B cell (primary cell): Measurements from ENCODE around the gene ATRNL1. TPM values are rescaled to one million over a fixed set of nuclear protein-coding genes. Genes with fewer than 3 reads are reported as not detected.

Experiments used
- ATAC-seq: fragments of 200-7000 bp; cut with Tn5 transposase; one replicate; pipeline ENCODE4 v1.10.0; 2021; ENCODE audit warnings: low read depth, mild to moderate bottlenecking, moderate number of reproducible peaks, moderate library complexity
- CTCF ChIA-PET: fragments of 350-600 bp; sonication (Branson Sonifier 250); formaldehyde crosslinking; loops from one replicate; lab custom pipeline; 2021; ENCODE audit warnings: antibody characterized with exemption, inconsistent platforms; lab: Charles Lee
- POLR2A ChIA-PET: fragments of 350-600 bp; sonication (Branson Sonifier 250); formaldehyde crosslinking; loops from one replicate; lab custom pipeline; 2021; ENCODE audit warnings: antibody characterized with exemption; lab: Charles Lee
- DNase-seq: peaks from one replicate; pipeline ENCODE4 v3.0.0; 2013
- H2AFZ ChIP-seq: 2 replicates; pipeline ENCODE4 v1.6.1; 2012; ENCODE audit warnings: mild to moderate bottlenecking, low read depth, low read length; ENCODE audit not compliant: insufficient read depth, poor library complexity, severe bottlenecking
- H3K27ac ChIP-seq, 2 donors: 1 replicate in 1 of 2; 2 replicates in 1 of 2; pipeline ENCODE4 v1.5.1; 2012 to 2013; ENCODE audit warnings: low read length in 2 of 2, mild to moderate bottlenecking in 2 of 2, moderate library complexity in 1 of 2
- H3K27me3 ChIP-seq, 4 experiments: fragments of 200-600 bp in 1 of 4; sonication (generic) in 1 of 4; replicated peaks in 1 of 4; 1 replicate in 2 of 4; 2 replicates in 2 of 4; pipeline versions ENCODE4 v1.6.1 to v1.7.0; 2013 to 2016; ENCODE audit warnings: low read length in 3 of 4, mild to moderate bottlenecking in 2 of 4, mixed read lengths in 1 of 4, moderate library complexity in 1 of 4; ENCODE audit not compliant: insufficient read depth in 4 of 4, control insufficient read depth in 3 of 4; ENCODE audit errors: control extremely low read depth in 1 of 4
- H3K36me3 ChIP-seq, 2 experiments: replicated peaks in 1 of 2; 1 replicate in 1 of 2; 2 replicates in 1 of 2; pipeline versions ENCODE4 v1.6.1 to v1.7.1; 2013; ENCODE audit warnings: low read length in 1 of 2; ENCODE audit not compliant: insufficient read depth in 2 of 2, control insufficient read depth in 1 of 2; ENCODE audit errors: control extremely low read depth in 1 of 2, extremely low read depth in 1 of 2
- H3K4me1 ChIP-seq, 2 donors: fragments of 200-600 bp in 1 of 2; sonication (generic) in 1 of 2; 1 replicate in 1 of 2; 2 replicates in 1 of 2; pipeline versions ENCODE4 v1.5.1 to v1.6.1; 2013 to 2017; ENCODE audit warnings: low read length in 2 of 2; ENCODE audit not compliant: control insufficient read depth in 2 of 2, insufficient read depth in 2 of 2
- H3K4me2 ChIP-seq: replicated peaks from 2 replicates; pipeline ENCODE3; 2012; ENCODE audit warnings: mild to moderate bottlenecking, low read depth, low read length; ENCODE audit not compliant: poor library complexity, severe bottlenecking
- H3K4me3 ChIP-seq, 5 experiments: fragments of 200-600 bp in 1 of 5; sonication (generic) in 1 of 5; 1 replicate in 3 of 5; 2 replicates in 2 of 5; pipeline versions ENCODE4 v1.5.1 to v1.7.0; 2011 to 2016; ENCODE audit warnings: low read length in 4 of 5, mild to moderate bottlenecking in 4 of 5, low read depth in 2 of 5, control low read depth in 1 of 5, moderate library complexity in 1 of 5; ENCODE audit not compliant: insufficient read depth in 1 of 5; ENCODE audit errors: control extremely low read depth in 1 of 5, extremely low read depth in 1 of 5
- H3K79me2 ChIP-seq: fragments of 200-600 bp; sonication (generic); one replicate; pipeline ENCODE4 v1.6.0; 2016; ENCODE audit warnings: low read length; ENCODE audit not compliant: control insufficient read depth, insufficient read depth
- H3K9ac ChIP-seq: fragments of 200-600 bp; sonication (generic); 2 replicates; pipeline ENCODE4 v1.6.1; 2017; ENCODE audit warnings: mild to moderate bottlenecking, low read length, moderate library complexity
- H3K9me3 ChIP-seq, 3 donors: one replicate each; pipeline versions ENCODE4 v1.6.1 to v1.7.1; 2013; ENCODE audit warnings: low read length in 2 of 3; ENCODE audit not compliant: control insufficient read depth in 2 of 3, insufficient read depth in 1 of 3; ENCODE audit errors: control extremely low read depth in 1 of 3
- H4K20me1 ChIP-seq: 2 replicates; pipeline ENCODE4 v1.6.0; 2012; ENCODE audit warnings: mild to moderate bottlenecking, low read length; ENCODE audit not compliant: insufficient read depth, control insufficient read depth, poor library complexity, severe bottlenecking
- H3K27ac Mint-ChIP-seq: one replicate; pipeline ENCODE4 v1.8.0; 2021; ENCODE audit warnings: mixed read lengths
- H3K27me3 Mint-ChIP-seq: one replicate; pipeline ENCODE4 v1.8.0; 2021; ENCODE audit warnings: mixed read lengths
- H3K4me1 Mint-ChIP-seq: one replicate; pipeline ENCODE4 v1.8.0; 2021; ENCODE audit warnings: mixed read lengths
- H3K4me3 Mint-ChIP-seq: one replicate; pipeline ENCODE4 v1.8.0; 2021; ENCODE audit warnings: mixed read lengths
- H3K9me3 Mint-ChIP-seq: one replicate; pipeline ENCODE4 v1.8.0; 2022; ENCODE audit warnings: mixed read lengths; ENCODE audit not compliant: insufficient read depth
- CTCF ChIP-seq: fragments of 200-600 bp; IDR thresholded peaks from one replicate; pipeline ENCODE4 v1.8.0; 2022; ENCODE audit warnings: antibody characterized with exemption, mild to moderate bottlenecking
- EZH2 ChIP-seq: IDR thresholded peaks from 2 replicates; pipeline ENCODE4 v1.6.1; 2012; ENCODE audit warnings: borderline replicate concordance, low read depth, mild to moderate bottlenecking, moderate library complexity, low read length; ENCODE audit not compliant: insufficient read depth, poor library complexity, severe bottlenecking
- WGBS: methylation state at CpG from one replicate; pipeline ENCODE4 v1.1.5; 2013; ENCODE audit warnings: missing lambda C conversion rate; ENCODE audit not compliant: insufficient coverage; 5-methylcytosine and 5-hydroxymethylcytosine counted together
- intact Hi-C: fragments of 100-400 bp; cut with micrococcal nuclease; formaldehyde crosslinking; loops from one replicate; pipeline ENCODE4 v1.10.0; 2022
- polyA plus RNA-seq: library from polyadenylated mRNA; depleted of rRNA; stranded (reverse); fragments of >200 nt; gene quantifications from 2 replicates; pipeline ENCODE4 v1.2.3, GENCODE V29; 2012
- total RNA-seq, 2 donors: library from RNA; stranded (reverse); fragments of 120-200 nt in 1 of 2; gene quantifications; 1 replicate in 1 of 2; 2 replicates in 1 of 2; pipeline versions ENCODE4 v1.2.3 to v1.2.4, GENCODE V29; 2013 to 2022

The ATRNL1 gene
- total and polyA plus RNA-seq, 2 donors (not counting 1 experiment from before 2014, with no cell fraction given), result 0.24 to 2.2 TPM

- Mint-ChIP-seq H3K27ac (no peak overlapping the region), H3K9me3 (no peaks in the 10 kb centered on the region), H3K4me3 (no peak overlapping the region), H3K27me3 (no peaks in the 10 kb centered on the region), H3K4me1 (no peaks in the 10 kb centered on the region)
- H4K20me1 ChIP-seq, result no peaks in the 10 kb centered on the region
- no peak for TF ChIP-seq EZH2
- TF ChIP-seq CTCF, result no peak
- H3K27me3 ChIP-seq, result no peaks in the 10 kb centered on the region
- no peak overlapping the region for H3K4me3 ChIP-seq
- ATAC-seq (no peak), DNase-seq (no peak)
- WGBS, result no CpG with 5 or more reads among the region's 3 CpGs
- H3K36me3 ChIP-seq, result no peaks in the 10 kb centered on the region
- POLR2A ChIA-PET, result no interaction called here
- H3K9me3 ChIP-seq, result no peaks in the 10 kb centered on the region
- H3K27ac ChIP-seq, result no peak overlapping the region
- intact Hi-C loops, result no loop called here
- no peak overlapping the region for H2AFZ ChIP-seq
- no peak overlapping the region for H3K9ac ChIP-seq
- no peak overlapping the region for H3K4me2 ChIP-seq
- no peaks in the 10 kb centered on the region for H3K4me1 ChIP-seq
- CTCF ChIA-PET, result no interaction called here
- H3K79me2 ChIP-seq, result no peaks in the 10 kb centered on the region
These were observed 43.2 kb upstream of the ATRNL1 start for GRCh38 chr10:115049960-115050359.

- POLR2A ChIA-PET, result no interaction called here
- no peaks in the 10 kb centered on the region for H3K9me3 Mint-ChIP-seq
- CTCF ChIA-PET, result no interaction called here
- H3K27me3 Mint-ChIP-seq, result no peaks in the 10 kb centered on the region
- no peaks in the 10 kb centered on the region for H3K4me1 ChIP-seq
- H3K4me2 ChIP-seq, result no peak overlapping the region
- H3K4me1 Mint-ChIP-seq, result no peaks in the 10 kb centered on the region
- DNase-seq (no peak), ATAC-seq (no peak)
- intact Hi-C loops, result no loop called here
- H3K27ac ChIP-seq, result no peak overlapping the region
- no peaks in the 10 kb centered on the region for H3K79me2 ChIP-seq
- no peaks in the 10 kb centered on the region for H3K9me3 ChIP-seq
- no peaks in the 10 kb centered on the region for H3K36me3 ChIP-seq
- no peak overlapping the region for H2AFZ ChIP-seq
- H3K27ac Mint-ChIP-seq, result no peak overlapping the region
- no peak for TF ChIP-seq EZH2
- TF ChIP-seq CTCF, result no peak
- no peak overlapping the region for H3K4me3 ChIP-seq
- no peak overlapping the region for H3K9ac ChIP-seq
- H3K4me3 Mint-ChIP-seq, result no peak overlapping the region
- WGBS, result 89% methylated on average over 2 of the region's 3 CpGs
- no peaks in the 10 kb centered on the region for H3K27me3 ChIP-seq
- no peaks in the 10 kb centered on the region for H4K20me1 ChIP-seq
These were observed 42.7 kb upstream of the ATRNL1 start for GRCh38 chr10:115050375-115051010.
